PC-3 (cell line): ENCODE data around the gene BCAS3.

ENCODE experiments used
- CTCF ChIP-seq: fragments of 300-600 bp; sonication (generic); conservative IDR thresholded peaks from 2 replicates; pipeline ENCODE4 v1.5.1; 2017; ENCODE audit warnings: antibody characterized with exemption, low read depth, mild to moderate bottlenecking, low read length
- EZH2phosphoT487 ChIP-seq: fragments of 300-600 bp; sonication (generic); IDR thresholded peaks from 2 replicates; pipeline ENCODE4 v1.6.1; 2018; ENCODE audit warnings: mild to moderate bottlenecking, antibody characterized with exemption, low read length, borderline replicate concordance

GRCh38 chr17:61058066-61058465 is 380.4 kb downstream of the BCAS3 start:
- TF ChIP-seq CTCF (no peak), EZH2phosphoT487 (no peak)
